ENCODE data around the gene EXOSC1.

EXOSC1 gene

DNA sequence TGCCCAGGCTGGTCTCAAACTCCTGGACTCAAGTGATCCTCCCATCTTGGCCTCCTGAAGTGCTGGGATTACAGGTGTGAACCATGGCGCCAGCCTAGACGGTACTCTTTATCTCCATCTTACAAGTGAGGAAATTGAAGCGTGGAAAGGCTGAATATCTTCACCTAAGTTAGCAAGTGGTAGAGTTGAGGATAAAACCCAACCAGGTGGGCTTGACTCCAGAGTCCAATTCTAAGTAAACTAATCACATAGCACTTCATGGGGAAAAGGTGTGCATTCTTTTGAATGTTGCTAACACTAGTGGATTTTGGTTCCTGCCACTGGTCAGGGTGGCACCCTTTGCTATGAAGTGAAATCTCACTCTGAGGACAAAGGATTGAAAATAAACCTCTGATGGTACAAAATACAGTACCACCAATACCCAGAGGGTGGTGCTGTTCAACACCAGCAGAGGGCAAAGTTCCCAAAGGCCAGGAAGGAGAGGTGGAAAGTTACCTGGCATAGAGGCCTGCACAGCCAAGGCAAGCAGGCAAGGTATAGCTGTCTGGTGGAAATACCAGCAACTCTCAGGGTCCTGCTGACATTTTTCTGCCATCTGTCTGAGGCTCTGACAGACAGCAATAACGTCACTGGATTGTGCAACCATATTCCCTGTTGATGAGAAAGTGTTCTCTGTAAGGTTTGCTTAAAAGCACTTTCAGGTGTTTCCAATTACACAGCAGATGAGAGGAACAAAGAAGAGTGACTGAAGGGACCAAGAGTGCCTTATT, 17.7 kb upstream of the EXOSC1 start:
- no peaks in the 10 kb centered on the region for H3K9me3 ChIP-seq (ENCODE audit: insufficient read depth, low read length)
- no peaks in the 10 kb centered on the region for H3K27me3 ChIP-seq (ENCODE audit: low read depth, low read length)
- no peak overlapping the region for H3K4me2 ChIP-seq (ENCODE audit: low read length)
- peaks cover 38% of the 10 kb centered on the region for H3K36me3 ChIP-seq (replicated peaks; ENCODE audit: low read depth, low read length)
- H3K79me2 ChIP-seq (ENCODE audit: low read length), result no peaks in the 10 kb centered on the region
- no peaks in the 10 kb centered on the region for H3K4me1 ChIP-seq (ENCODE audit: low read length)
- no peak overlapping the region for H3K27ac ChIP-seq (ENCODE audit: low read length)
- no peaks in the 10 kb centered on the region for H4K20me1 ChIP-seq (ENCODE audit: insufficient read depth, low read length)
- no peak overlapping the region for H2AFZ ChIP-seq (ENCODE audit: low read depth, low read length)
- no peak for TF ChIP-seq EZH2phosphoT487 (IDR thresholded peaks at IDR 0.05; ENCODE audit: low read depth)
- TF ChIP-seq, protein P1, sequence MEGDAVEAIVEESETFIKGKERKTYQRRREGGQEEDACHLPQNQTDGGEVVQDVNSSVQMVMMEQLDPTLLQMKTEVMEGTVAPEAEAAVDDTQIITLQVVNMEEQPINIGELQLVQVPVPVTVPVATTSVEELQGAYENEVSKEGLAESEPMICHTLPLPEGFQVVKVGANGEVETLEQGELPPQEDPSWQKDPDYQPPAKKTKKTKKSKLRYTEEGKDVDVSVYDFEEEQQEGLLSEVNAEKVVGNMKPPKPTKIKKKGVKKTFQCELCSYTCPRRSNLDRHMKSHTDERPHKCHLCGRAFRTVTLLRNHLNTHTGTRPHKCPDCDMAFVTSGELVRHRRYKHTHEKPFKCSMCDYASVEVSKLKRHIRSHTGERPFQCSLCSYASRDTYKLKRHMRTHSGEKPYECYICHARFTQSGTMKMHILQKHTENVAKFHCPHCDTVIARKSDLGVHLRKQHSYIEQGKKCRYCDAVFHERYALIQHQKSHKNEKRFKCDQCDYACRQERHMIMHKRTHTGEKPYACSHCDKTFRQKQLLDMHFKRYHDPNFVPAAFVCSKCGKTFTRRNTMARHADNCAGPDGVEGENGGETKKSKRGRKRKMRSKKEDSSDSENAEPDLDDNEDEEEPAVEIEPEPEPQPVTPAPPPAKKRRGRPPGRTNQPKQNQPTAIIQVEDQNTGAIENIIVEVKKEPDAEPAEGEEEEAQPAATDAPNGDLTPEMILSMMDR (IDR thresholded peaks at IDR 0.05; ENCODE audit: low read depth, low read length), result peak; percentile 74
- H3K4me3 ChIP-seq (ENCODE audit: low read length), result no peak overlapping the region
- no peak overlapping the region for H3K9ac ChIP-seq (ENCODE audit: low read length)

DNA sequence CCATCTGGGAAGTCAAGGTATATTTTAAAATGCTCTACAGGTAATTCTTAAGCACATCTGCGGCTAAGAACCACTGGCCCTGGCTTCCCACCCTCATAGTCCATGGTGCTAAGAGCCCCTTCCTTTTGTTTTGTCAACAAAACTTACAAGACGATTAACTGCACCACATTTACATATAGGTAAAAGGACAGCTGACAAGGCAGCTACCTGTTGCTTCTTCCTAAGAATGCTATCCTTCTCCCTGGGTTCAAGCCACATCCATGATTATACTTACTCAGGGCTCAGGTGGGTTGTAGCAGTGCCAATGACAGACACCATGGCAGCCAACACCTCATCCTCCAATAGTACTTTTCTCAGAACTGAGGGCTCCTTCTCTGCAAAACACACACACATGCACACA, 16.5 kb upstream of the EXOSC1 start:
- Histone ChIP-seq H4K20me1 (ENCODE audit: insufficient read depth, low read length) (no peaks in the 10 kb centered on the region), H3K4me1 (ENCODE audit: low read length) (no peaks in the 10 kb centered on the region), H3K4me2 (ENCODE audit: low read length) (no peak overlapping the region), H3K9me3 (ENCODE audit: insufficient read depth, low read length) (no peaks in the 10 kb centered on the region), H3K27me3 (ENCODE audit: low read depth, low read length) (no peaks in the 10 kb centered on the region), H3K4me3 (ENCODE audit: low read length) (no peak overlapping the region), H2AFZ (ENCODE audit: low read depth, low read length) (no peak overlapping the region), H3K36me3 (replicated peaks; ENCODE audit: low read depth, low read length) (peaks cover 44% of the 10 kb centered on the region), H3K9ac (ENCODE audit: low read length) (no peak overlapping the region), H3K27ac (ENCODE audit: low read length) (no peak overlapping the region), H3K79me2 (ENCODE audit: low read length) (no peaks in the 10 kb centered on the region)
- TF ChIP-seq EZH2phosphoT487 (IDR thresholded peaks at IDR 0.05; ENCODE audit: low read depth), result no peak
- TF ChIP-seq, protein P1 (IDR thresholded peaks at IDR 0.05; ENCODE audit: low read depth, low read length), result no peak

DNA sequence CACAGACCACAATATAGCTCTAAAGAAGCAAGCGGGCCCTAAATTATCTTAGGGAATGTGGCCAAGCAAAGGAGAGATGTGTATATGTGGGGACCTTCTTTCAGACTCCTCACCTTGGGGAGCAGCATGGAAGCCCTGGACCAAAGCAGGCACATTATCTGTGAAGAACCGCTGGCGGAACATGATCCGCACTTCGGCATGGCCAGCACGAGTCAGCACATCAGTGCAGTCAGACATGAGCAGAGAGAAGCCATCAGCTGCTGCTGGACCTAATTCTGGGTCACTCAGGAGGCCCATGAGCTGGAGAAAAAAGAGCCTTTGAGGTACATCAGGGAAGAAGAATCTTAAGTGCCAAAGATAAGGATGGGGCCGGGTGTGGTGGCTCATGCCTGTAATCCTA, 14.1 kb upstream of the EXOSC1 start:
- no peak for TF ChIP-seq EZH2phosphoT487 (IDR thresholded peaks at IDR 0.05; ENCODE audit: low read depth)
- TF ChIP-seq, protein P1 (IDR thresholded peaks at IDR 0.05; ENCODE audit: low read depth, low read length), result no peak

DNA sequence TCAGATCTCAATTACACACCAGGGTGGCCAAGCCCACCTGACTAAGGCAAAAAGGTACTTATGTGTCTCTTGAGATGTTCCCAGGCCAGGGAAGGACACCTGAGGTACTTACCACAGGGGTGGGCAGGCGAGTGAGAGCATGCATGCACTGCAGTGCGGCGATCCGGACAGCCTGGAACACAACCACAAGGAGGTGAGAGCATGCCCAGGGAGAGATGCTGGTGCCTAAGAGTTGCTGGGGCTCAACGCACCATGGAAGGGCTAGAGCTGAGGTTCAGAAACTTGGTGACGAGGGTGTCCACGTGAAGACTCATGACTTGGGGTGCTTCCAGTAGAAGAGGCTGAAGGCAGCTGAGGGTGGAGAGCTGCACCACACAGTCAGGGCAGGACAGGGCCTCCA, 13.3 kb upstream of the EXOSC1 start:
- no peaks in the 10 kb centered on the region for H3K27me3 ChIP-seq (ENCODE audit: low read depth, low read length)
- H3K9me3 ChIP-seq (ENCODE audit: insufficient read depth, low read length), result no peaks in the 10 kb centered on the region
- H3K36me3 ChIP-seq (replicated peaks; ENCODE audit: low read depth, low read length), result peaks cover 53% of the 10 kb centered on the region
- no peaks in the 10 kb centered on the region for H4K20me1 ChIP-seq (ENCODE audit: insufficient read depth, low read length)
- no peaks in the 10 kb centered on the region for H3K4me1 ChIP-seq (ENCODE audit: low read length)
- no peak overlapping the region for H3K4me3 ChIP-seq (ENCODE audit: low read length)
- no peak overlapping the region for H2AFZ ChIP-seq (ENCODE audit: low read depth, low read length)
- no peak overlapping the region for H3K9ac ChIP-seq (ENCODE audit: low read length)
- H3K79me2 ChIP-seq (ENCODE audit: low read length), result no peaks in the 10 kb centered on the region
- TF ChIP-seq EZH2phosphoT487 (IDR thresholded peaks at IDR 0.05; ENCODE audit: low read depth), result no peak
- TF ChIP-seq, protein P1 (IDR thresholded peaks at IDR 0.05; ENCODE audit: low read depth, low read length), result no peak
- H3K4me2 ChIP-seq (ENCODE audit: low read length), result no peak overlapping the region
- no peak overlapping the region for H3K27ac ChIP-seq (ENCODE audit: low read length)

More for the DNA sequence above, 14.1 kb upstream of the EXOSC1 start:
- Histone ChIP-seq H3K4me2 (ENCODE audit: low read length) (no peak overlapping the region), H4K20me1 (ENCODE audit: insufficient read depth, low read length) (no peaks in the 10 kb centered on the region), H3K27me3 (ENCODE audit: low read depth, low read length) (no peaks in the 10 kb centered on the region), H3K36me3 (replicated peaks; ENCODE audit: low read depth, low read length) (peaks cover 53% of the 10 kb centered on the region), H3K9me3 (ENCODE audit: insufficient read depth, low read length) (no peaks in the 10 kb centered on the region), H3K4me3 (ENCODE audit: low read length) (no peak overlapping the region), H3K79me2 (ENCODE audit: low read length) (no peaks in the 10 kb centered on the region), H3K4me1 (ENCODE audit: low read length) (no peaks in the 10 kb centered on the region), H3K9ac (ENCODE audit: low read length) (no peak overlapping the region), H3K27ac (ENCODE audit: low read length) (no peak overlapping the region), H2AFZ (ENCODE audit: low read depth, low read length) (no peak overlapping the region)
